HG02885 (cell line): ENCODE data around the gene MIA.
A peak's percentile ranks its signal among the peaks of the same experiment; 100 is the strongest.
"Not testable (repeated sequence)": the region's sequence is repeated elsewhere in the genome, so short reads cannot be mapped to it uniquely, and the experiment has no call there.

Source experiments
- ATAC-seq: cut with Tn5 transposase; IDR thresholded peaks from one replicate; pipeline ENCODE4 v1.9.1; 2021; ENCODE audit warnings: mild to moderate bottlenecking; ENCODE audit not compliant: unreplicated experiment, poor library complexity

Gene MIA

GRCh38 chr19:40801426-40802299, 26.3 kb downstream of the MIA start:
- ATAC-seq = no peak

- ATAC-seq = no peak
Measured at GRCh38 chr19:40802300-40803169, 27.2 kb downstream of the MIA start.

DNA sequence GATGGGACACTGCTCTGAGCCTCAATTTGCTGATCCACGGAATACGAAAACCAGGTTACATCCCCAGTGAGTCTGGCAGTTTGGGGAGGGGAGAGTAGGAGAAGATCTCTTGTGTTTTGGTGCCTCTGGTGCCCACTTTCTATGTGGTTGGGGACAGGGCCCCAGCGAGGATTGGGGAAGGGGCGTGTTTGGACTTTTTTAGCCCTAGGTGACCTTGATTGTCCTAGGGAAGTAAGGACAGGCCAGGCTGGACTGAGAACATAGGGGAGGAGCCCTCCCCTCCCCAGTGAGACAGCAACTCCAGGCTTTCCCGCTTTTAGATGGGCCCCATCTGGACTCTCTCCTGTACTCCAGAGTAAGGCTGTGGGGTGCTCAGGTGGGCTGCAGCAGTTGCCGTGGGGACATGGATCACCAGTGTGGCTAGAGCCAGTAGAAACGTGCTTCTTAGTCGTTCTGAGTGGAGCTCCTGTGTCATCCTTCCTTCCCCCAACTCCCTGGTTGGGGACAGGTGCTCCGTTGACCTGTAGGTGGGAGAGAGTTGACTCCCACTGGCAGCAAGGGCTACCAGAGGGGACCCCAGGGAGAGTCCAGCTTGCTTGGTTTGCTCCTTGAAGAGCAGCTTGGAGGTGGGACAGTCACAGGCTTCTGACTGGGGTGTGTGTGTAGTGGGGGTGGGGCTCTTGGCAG, 28.0 kb downstream of the MIA start:
- ATAC-seq = no peak

GRCh38 chr19:40803857-40804782, 28.8 kb downstream of the MIA start:
- no peak for ATAC-seq

DNA sequence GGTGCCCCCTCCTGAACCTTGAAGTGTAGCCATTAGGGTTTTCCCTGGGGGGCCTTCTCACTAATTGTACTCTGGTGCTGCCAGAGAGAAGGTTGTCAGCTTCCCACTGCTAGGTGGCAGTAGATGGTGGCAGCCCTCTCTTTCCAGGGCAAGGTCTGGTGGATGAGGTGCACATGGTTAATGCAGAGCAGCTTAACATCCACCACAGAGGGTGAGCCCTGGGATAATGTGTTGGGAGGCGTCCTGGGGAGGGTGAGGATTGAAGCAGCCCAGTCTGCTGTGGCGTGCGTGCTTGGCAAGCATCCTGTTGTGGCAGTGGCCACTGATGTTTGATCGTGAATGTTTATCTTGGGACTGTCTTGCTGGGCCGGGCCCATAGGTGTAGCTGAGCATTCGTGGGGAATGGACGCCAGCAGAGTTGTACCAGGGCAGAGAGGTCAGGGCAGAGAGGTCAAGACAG, 29.5 kb downstream of the MIA start:
- no peak for ATAC-seq

DNA sequence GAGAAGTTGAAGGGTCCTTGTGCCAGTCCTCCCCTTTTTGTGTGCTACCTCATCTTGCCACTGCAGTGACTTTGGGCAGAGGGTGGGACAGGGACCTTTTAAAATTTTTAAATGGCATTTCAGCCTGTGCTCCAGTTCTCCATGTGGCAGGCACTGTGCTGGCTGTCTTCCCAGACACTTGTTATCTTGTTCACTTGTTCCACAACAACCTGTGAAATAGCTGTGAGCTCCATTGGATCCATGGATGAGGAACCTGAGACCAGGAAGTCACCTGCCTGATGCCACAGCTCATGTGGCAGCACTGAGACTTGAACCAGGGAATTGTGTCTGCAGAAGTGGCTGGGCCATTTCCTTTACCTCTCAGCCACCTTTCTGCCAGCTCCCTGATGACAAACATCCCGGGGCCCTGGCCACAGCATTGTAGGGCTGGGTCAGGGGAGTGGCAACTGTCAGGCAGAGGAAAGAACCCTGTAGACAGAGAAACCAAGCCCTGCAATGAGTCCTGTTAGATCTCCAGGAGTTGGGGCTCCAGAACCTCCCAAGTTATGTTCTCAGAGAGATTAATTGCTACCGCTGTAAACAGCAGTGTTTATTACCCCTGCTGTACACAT, 30.0 kb downstream of the MIA start:
- no peak for ATAC-seq

- no peak for ATAC-seq
Measured at GRCh38 chr19:40806423-40807146, 31.3 kb downstream of the MIA start.

GRCh38 chr19:40807147-40808020, 32.1 kb downstream of the MIA start:
- ATAC-seq = no peak

DNA sequence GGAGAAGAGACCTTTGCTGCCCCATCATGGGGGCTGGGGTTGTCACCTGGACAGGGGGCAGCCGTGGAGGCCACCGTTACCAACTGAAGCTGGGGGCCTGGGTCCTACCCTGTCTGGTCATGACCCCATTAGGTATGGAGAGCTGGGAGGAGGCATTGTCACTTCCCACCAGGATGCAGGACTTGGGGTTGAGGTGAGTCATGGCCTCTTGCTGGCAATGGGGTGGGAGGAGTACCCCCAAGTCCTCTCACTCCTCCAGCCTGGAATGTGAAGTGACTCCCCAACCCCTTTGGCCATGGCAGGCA, 32.7 kb downstream of the MIA start:
- ATAC-seq = no peak

DNA sequence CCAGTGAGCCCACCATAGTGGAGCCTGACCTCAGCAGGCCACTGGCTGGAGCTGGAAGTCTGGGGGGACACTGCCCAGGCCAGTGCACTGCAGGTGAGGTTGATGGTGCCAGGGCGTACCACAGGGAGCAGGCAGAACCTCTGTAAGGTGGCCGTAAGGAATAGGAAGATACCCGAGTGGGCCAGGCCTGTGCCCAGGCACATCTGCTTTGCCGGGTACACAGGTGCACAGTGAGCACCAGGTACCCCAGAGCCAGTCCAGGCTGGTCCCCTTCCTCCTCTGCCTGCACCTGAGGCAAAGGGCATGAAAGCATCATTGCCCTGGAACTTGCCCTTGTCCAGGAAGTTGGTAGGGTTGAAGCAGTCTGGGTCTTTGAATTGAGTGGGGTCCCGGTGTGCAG, 33.2 kb downstream of the MIA start:
- no peak for ATAC-seq

- ATAC-seq = no peak
Measured at GRCh38 chr19:40809358-40810086, 34.2 kb downstream of the MIA start.

DNA sequence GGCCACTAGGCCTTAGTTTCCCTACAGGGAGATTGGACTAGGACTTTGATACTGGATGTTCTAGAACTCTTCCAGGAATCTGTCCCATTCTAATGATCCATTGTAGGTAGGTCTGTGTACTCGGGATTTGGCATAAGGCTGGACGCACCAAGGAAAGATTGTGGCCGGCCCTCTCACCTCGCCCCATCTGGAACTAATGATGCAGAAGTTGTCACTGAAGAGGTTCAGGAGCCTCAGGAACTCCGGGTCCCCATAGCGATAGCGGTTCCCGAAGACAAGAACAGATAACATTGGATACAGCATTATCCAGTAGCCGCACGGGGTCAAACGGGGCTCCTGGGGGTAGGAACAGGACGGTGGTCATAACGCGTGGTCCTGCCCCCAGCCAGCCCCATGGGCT, 34.8 kb downstream of the MIA start:
- no peak for ATAC-seq

- ATAC-seq = peak; percentile 77
Measured at GRCh38 chr19:40810649-40811408, 35.5 kb downstream of the MIA start.

DNA sequence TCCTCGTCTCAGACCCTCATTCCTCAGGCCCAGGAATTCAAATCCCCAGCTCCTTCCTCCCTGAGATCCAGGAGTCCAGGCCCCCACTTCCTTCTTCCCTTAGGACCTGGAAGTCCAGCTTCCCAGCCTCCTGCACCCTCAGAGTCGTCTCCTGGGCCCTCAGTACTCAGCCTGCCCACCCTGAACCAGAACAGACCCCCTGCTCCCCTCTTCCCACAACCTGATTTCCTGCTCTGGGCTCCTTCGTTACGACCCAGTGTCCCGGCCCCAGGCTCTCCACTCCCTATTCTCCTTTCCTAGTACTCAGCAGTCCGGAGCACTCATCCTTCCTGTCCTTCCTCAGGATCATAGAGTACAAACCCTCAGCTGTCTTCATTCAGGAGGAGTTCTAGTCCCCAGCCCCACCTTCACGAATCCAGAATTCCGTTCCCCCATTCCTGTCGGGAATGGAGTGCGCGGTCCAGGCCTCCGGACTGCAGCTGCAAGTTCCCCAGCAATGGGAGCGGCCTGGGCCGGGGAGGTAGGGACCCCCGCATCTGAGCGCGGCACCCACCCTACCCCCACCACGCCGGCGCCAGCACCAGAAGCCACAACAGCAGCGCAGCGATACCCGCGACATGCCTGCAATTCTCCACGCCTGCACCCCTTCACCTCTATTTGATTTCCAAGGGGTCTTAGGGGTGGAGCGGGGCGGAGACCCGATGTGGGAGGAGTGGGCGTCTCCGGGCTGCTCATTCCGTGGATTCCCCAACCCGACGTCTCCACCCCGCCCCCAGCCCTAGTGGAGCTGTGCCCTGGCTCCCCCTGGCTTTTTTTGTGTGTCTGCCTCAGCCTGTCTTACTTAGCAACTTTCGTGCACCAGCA, 36.4 kb downstream of the MIA start:
- no peak for ATAC-seq

DNA sequence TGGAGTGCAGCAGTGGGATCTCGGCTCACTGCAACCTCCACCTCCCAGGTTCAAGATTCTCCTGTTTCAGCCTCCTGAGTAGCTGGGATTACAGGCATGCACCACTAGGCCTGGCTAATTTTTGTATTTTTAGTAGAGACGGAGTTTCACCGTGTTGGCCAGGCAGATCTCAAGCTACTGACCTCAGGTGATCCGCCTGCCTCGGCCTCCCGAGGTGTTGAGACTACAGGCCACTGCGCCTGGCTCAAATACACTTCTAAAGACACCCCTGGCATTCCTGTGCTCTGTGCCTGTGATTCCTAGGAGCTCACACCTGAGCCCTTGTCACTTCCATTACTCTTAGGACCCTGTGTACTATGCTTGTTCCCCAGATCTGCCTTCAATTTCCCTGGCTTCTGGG, 37.2 kb downstream of the MIA start:
- not testable (repeated sequence) for ATAC-seq

DNA sequence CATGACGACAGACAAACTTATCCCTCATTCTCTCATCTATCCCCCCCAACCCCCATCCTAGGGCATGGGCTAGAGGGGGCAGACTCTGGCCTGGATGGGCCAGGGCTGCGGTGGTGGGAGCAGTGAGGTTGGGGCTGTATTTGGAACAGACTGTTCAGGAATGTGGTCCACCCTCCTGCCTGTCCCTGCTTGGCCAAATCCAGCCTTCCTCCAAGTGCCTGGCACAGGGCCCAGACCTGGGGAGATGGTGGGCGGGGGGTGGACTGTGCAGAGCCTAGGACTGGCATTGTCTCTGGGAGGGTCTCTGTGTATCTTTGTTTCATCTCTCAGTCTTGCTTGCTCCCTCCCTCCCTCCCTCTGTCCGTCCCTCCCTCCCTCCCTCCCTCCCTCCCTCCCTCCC, 37.9 kb downstream of the MIA start:
- ATAC-seq = no peak
